ENCODE measurements around the gene WNT5A. TPM values are rescaled to one million over a fixed set of nuclear protein-coding genes. Genes with fewer than 3 reads are reported as not detected.
A peak's percentile ranks its signal among the peaks of the same experiment; 100 is the strongest.

Gene WNT5A
- total and polyA plus RNA-seq, 3 donors from 2014 or later: 3.4 to 12.4 (median 11.1) TPM

- Histone ChIP-seq H3K9me3 (no peaks in the 10 kb centered on the region), H3K4me3 (no peak overlapping the region), H3K36me3 (ENCODE audit: low read depth, missing control alignments) (no peaks in the 10 kb centered on the region), H3K4me1 (no peaks in the 10 kb centered on the region), H3K27ac (no peak overlapping the region), H3K27me3 (no peaks in the 10 kb centered on the region)
- intact Hi-C loops (cut with DNase I; ENCODE audit: low total_unique reads): no loop called here
- DNase-seq: no peak
- no peak for TF ChIP-seq CTCF (IDR thresholded peaks at IDR 0.05)
- no peak for TF ChIP-seq POLR2A (IDR thresholded peaks at IDR 0.05)
Measured at GRCh38 chr3:55497250-55497649, 10.1 kb upstream of the WNT5A start.

- Histone ChIP-seq H3K27me3 (no peaks in the 10 kb centered on the region), H3K27ac (no peak overlapping the region), H3K9me3 (no peaks in the 10 kb centered on the region), H3K36me3 (ENCODE audit: low read depth, missing control alignments) (no peaks in the 10 kb centered on the region), H3K4me3 (no peak overlapping the region), H3K4me1 (no peaks in the 10 kb centered on the region)
- TF ChIP-seq CTCF (IDR thresholded peaks at IDR 0.05) (no peak), POLR2A (IDR thresholded peaks at IDR 0.05) (no peak)
- DNase-seq: no peak
- 84 to 91% methylated on average over 2 of the region's 2 CpGs for WGBS, 2 donors
- intact Hi-C loops (cut with DNase I; ENCODE audit: low total_unique reads): no loop called here
Measured at GRCh38 chr3:55494976-55495375, 7.9 kb upstream of the WNT5A start.

GRCh38 chr3:55492976-55493375 is 5.9 kb upstream of the WNT5A start:
- WGBS, 2 donors: 78 to 80% methylated on average over 5 of the region's 5 CpGs
- no peak for DNase-seq
- intact Hi-C loops (cut with DNase I; ENCODE audit: low total_unique reads): no loop called here
- no peaks in the 10 kb centered on the region for H3K27me3 ChIP-seq
- H3K4me3 ChIP-seq: no peak overlapping the region
- H3K9me3 ChIP-seq: no peaks in the 10 kb centered on the region
- no peak for TF ChIP-seq CTCF (IDR thresholded peaks at IDR 0.05)
- TF ChIP-seq POLR2A (IDR thresholded peaks at IDR 0.05): no peak
- H3K27ac ChIP-seq: no peak overlapping the region
- peaks cover 9% of the 10 kb centered on the region for H3K4me1 ChIP-seq
- no peaks in the 10 kb centered on the region for H3K36me3 ChIP-seq (ENCODE audit: low read depth, missing control alignments)

GRCh38 chr3:55491296-55491816 is 4.2 kb upstream of the WNT5A start:
- no peaks in the 10 kb centered on the region for H3K9me3 ChIP-seq
- no peak overlapping the region for H3K27ac ChIP-seq
- no peaks in the 10 kb centered on the region for H3K27me3 ChIP-seq
- H3K36me3 ChIP-seq (ENCODE audit: low read depth, missing control alignments): no peaks in the 10 kb centered on the region
- WGBS, 2 donors: 70% methylated on average over 7 of the region's 7 CpGs
- H3K4me1 ChIP-seq: peaks cover 9% of the 10 kb centered on the region
- DNase-seq: peak; percentile 26
- no peak overlapping the region for H3K4me3 ChIP-seq
- intact Hi-C loops (cut with DNase I; ENCODE audit: low total_unique reads): no loop called here
- TF ChIP-seq CTCF (IDR thresholded peaks at IDR 0.05): no peak
- TF ChIP-seq POLR2A (IDR thresholded peaks at IDR 0.05): no peak

- Histone ChIP-seq H3K27me3 (no peaks in the 10 kb centered on the region), H3K27ac (no peak overlapping the region), H3K9me3 (no peaks in the 10 kb centered on the region), H3K4me1 (peaks cover 9% of the 10 kb centered on the region), H3K4me3 (no peak overlapping the region), H3K36me3 (ENCODE audit: low read depth, missing control alignments) (no peaks in the 10 kb centered on the region)
- 38 to 48% methylated on average over 3 of the region's 3 CpGs for WGBS, 2 donors
- no peak for DNase-seq
- no peak for TF ChIP-seq CTCF (IDR thresholded peaks at IDR 0.05)
- no peak for TF ChIP-seq POLR2A (IDR thresholded peaks at IDR 0.05)
- intact Hi-C loops (cut with DNase I; ENCODE audit: low total_unique reads): no loop called here
Measured at GRCh38 chr3:55490276-55490913, 3.3 kb upstream of the WNT5A start.

Measured in testis (tissue), 3 donors.